A204.1 (cell line): ENCODE measurements around the gene CENPS.
"Not testable (repeated sequence)": the region's sequence is repeated elsewhere in the genome, so short reads cannot be mapped to it uniquely, and the experiment has no call there.

ENCODE experiments used
- FAIRE-seq: peaks from 2 replicates; lab custom pipeline; 2012; peaks lifted over from hg19 to GRCh38; lab: Jason Lieb, UNC

CENPS gene

GRCh38 chr1:10451287-10451686 is 21.1 kb downstream of the CENPS start:
- no peak for FAIRE-seq

DNA sequence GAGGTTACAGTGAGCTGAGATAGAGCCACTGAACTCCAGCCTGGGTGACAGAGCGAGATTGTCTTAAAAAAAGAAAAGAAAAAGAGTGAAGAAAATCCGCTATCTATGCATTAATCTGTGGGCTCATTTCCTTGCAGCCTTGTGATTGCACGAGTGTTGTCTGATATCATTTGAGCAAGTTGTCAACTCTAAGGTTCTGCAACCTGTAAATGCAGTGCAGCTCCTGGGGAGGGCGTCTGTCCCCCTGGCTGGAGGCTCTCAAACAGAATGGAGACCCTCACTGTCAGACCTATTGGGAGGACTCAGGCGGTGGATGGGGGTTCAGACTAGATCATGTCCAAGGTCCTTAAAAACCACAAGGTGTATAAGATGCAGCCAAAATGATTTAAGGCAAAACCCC is 25.8 kb downstream of the CENPS start:
- FAIRE-seq, result no peak

GRCh38 chr1:10456661-10457060 is 26.4 kb downstream of the CENPS start:
- FAIRE-seq, result no peak

- not testable (repeated sequence) for FAIRE-seq
Observed at GRCh38 chr1:10457462-10457861, 27.2 kb downstream of the CENPS start.

GRCh38 chr1:10457875-10458274 is 27.6 kb downstream of the CENPS start:
- no peak for FAIRE-seq

- no peak for FAIRE-seq
Observed at GRCh38 chr1:10459184-10459583, 29.0 kb downstream of the CENPS start.

DNA sequence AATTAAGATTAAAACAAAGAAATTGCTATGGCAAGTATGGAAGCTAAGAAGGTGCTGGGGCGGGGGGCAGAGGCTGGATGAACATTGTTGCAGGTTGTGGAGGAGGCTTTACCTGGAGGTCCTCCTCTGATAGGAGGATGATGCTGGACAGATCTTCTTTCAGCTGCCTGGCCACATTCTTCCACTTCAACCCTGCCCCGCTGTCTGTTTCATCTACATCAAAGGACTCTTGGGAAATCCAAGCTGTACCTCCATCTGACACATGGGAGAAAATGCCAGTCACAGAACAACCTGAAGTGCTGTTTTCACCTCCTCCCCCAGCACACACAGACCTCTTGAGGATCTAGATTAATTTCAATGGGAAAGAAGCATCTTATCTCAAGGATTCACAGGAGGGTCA is 36.8 kb downstream of the CENPS start:
- no peak for FAIRE-seq

DNA sequence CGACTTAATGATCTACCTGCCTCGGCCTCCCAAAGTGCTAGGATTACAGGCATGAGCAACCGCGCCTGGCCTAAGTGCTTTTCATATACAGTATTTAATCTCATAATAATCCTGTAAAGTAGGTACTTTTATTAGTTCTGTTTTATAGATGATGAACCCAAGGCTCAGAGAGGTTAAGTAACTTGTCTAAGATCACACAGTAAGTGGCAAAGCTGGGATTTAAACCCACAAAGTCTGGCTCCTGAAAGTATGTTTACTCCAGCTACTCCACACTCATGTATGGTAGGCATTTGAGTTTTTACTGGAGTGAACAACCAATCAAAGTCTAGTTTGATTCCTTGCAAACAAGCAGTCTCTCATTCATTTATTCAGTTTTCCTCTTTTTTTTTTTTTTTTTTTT is 39.8 kb downstream of the CENPS start:
- no peak for FAIRE-seq

GRCh38 chr1:10471411-10472219 is 41.4 kb downstream of the CENPS start:
- no peak for FAIRE-seq

DNA sequence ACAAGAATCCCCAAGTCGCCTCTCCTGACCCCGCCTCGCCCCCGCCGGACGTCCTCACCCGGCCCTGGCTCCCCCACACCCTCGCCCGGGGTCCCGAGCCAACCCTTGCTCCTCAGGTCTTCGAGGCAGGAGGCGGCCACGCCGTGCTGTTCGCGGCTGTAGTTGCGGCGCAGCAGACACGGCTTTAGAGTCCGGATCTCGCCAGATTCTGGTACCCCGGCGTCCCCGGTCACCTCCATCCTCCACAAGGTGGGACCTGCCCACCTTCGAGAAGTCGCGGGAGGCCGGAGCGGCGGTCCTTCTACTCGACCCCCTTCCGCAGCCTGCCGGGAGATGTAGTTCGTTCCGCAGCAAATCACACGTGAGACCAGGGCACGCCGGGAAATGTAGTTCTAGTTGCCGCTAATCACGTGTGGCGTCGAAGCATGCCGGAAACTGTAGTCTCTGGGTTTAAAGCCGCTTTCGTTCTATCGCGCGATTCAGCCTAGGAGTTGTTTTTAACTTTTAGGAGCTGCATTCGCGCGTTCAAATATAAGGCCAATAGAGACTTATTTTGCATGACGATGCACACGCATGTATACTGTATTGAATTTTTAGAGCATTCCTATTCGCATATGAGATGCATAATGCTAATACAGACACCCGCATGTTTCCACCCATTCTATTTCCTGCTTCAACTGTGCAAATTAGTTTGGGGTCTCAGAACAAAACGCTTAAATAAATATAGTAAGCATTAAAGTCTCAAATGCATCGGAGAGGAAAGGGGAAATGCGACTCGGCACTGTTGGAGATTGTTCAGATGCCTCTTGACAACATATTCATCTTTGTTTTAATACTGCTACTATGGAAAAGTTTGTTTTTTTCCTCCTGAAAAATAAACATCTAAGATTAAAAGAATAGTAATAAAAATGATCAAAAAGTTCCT is 42.2 kb downstream of the CENPS start, which contains the start of gene DFFA:
TSS of gene DFFA (minus strand) at position 310 of the 925 bp plus-strand sequence. CDS start at position 239, 71 bp downstream.
- FAIRE-seq, result peak; percentile 96

DNA sequence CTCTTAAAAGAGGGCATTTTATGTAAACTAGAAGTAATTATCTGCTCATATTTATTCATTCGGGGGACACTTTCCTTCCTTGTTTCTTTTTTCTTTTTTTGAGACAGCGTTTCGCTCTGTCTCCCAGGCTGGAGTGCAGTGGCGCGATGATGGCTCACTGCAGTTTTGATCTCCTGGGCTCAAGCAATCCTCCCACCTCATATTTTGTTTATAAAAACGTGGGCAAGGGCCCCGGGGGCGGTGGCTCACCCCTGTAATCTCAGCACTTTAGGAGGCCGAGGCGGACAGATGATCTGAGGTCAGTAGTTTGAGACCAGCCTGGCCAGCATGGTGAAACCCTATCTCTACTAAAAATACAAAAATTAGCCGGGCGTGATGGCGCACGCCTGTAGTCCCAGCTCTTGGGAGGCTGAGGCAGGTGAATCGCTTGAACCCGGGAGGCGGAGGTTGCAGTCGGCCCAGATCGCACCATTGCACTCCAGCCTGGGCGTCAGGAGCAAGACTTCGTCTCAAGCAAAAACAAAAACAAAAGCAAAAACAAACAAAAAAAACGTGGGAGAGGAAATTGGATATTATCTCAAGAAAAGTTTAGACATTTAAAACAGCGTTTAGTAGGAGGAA is 43.0 kb downstream of the CENPS start:
- no peak for FAIRE-seq

DNA sequence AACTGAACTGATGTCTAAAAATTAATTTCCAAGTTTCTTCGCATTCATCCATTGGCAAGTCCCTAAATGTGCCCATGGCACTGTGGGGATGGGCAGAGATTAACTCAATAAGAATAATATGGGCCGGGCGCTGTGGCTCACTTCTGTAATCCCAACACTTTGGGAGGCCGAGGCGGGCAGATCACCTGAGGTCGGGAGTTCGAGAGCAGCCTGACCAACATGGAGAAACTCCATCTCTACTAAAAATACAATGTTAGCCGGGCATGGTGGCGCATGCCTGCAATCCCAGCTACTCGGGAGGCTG is 44.0 kb downstream of the CENPS start:
- FAIRE-seq, result not testable (repeated sequence)

- peak; percentile 70 for FAIRE-seq
Observed at GRCh38 chr1:10474613-10475507, 44.6 kb downstream of the CENPS start, which contains the start of gene PEX14. PEX14 (plus strand) TSS chr1:10474950; CDS start chr1:10474967, 17 bp downstream.

- FAIRE-seq, result no peak
Observed at GRCh38 chr1:10475510-10475909, 45.3 kb downstream of the CENPS start.

DNA sequence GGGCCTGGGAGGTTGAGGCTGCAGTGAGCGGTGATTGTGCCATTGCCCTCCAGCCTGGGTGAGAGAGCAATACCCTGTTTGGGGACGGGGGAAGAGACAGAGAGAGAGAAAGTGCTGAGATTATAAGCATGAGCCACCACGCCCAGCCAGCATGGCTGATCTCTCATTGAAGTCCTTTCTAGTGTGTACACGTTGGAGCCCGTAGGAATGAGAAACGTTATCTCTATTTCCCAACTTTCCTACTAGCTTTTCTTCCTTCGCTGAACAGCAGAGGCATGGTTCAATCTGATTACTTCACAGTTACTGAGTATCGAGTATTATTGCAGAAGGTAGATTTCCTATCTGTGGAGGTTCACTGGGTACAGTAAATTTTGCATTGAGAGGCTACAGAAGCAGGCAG is 49.1 kb downstream of the CENPS start:
- no peak for FAIRE-seq

- no peak for FAIRE-seq
Observed at GRCh38 chr1:10480614-10481013, 50.4 kb downstream of the CENPS start.

- no peak for FAIRE-seq
Observed at GRCh38 chr1:10484521-10484920, 54.3 kb downstream of the CENPS start.

DNA sequence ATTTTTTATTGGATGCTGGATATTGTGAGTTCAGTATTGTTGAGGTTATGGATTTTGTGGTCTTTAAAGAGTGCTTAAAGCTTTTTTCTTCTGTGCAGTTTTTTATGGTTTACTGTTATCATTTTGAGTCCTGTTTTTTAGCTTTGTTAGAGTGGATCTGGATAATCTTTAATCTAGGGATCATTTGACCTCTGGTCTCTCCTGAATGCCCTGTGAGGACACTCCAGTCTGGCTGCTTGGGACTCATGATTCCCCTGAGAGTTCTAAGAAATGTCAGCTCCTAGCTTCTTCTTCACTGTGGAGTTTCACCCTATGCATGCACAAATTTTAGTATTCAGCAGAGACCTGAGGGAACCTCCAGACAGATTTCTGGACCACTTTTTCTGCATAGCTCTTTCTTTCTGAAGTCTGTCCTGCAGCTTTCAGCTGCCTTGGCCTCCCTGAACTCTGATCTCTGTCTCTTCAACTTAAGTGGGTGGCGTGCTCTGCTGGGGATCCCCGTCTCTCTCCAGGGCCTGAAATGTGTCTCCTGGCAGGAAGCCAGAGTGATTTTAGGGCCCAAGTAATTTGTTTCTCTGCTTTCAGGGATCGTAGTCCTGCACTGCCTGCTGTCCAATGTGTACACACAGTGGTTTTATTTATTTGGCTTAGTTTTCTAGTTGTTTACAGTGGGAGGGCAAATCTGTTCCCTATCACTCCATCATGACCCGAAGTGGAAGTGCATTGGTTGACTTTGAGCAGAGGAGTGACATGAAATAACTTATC is 59.2 kb downstream of the CENPS start:
- FAIRE-seq, result no peak

GRCh38 chr1:10490286-10490970 is 60.2 kb downstream of the CENPS start:
- FAIRE-seq, result no peak
